ENCODE results near the gene ERGIC1. TPM values are rescaled to one million over a fixed set of nuclear protein-coding genes. Genes with fewer than 3 reads are reported as not detected.

Gene ERGIC1
- total and polyA plus RNA-seq, 2 of the 13 experiments (the other 11 are each of a cell fraction or from before 2014, with no cell fraction given) = 78.5 to 184 TPM

DNA sequence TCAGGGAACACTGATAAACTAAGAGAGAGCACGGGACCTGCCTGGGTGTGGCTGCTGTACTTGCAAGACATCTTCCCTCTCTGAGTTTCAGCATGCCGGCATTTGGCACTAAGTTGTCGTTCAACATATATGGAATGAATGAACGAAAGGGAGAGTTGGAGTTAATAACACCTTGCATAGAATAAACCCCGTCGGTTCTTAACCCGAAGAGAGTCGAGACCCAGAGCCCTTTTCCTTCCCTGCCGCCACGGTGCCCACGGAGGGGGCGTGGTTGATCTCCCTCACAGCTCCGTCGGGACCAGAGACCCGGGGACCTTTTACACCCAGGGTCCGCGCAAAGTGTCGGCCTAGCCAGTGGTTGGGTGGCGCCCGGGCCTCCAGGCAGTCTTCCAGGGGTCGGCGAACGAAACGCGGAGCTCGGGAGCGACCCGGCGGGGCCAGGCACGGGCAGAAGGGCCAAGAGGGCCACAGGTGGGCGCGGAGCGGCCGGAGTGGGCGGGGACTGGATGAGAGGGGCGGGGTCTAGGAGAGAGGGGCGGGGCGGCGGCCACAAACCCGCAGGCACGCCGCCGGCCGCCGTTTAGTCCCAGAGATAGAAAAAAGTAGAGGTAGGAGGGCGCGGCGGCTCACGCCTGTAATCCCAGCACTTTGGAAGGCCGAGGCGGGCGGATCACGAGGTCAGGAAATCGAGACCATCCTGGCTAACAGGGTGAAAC, 124.4 kb downstream of the ERGIC1 start (continued):
- TF ChIP-seq, protein P1, sequence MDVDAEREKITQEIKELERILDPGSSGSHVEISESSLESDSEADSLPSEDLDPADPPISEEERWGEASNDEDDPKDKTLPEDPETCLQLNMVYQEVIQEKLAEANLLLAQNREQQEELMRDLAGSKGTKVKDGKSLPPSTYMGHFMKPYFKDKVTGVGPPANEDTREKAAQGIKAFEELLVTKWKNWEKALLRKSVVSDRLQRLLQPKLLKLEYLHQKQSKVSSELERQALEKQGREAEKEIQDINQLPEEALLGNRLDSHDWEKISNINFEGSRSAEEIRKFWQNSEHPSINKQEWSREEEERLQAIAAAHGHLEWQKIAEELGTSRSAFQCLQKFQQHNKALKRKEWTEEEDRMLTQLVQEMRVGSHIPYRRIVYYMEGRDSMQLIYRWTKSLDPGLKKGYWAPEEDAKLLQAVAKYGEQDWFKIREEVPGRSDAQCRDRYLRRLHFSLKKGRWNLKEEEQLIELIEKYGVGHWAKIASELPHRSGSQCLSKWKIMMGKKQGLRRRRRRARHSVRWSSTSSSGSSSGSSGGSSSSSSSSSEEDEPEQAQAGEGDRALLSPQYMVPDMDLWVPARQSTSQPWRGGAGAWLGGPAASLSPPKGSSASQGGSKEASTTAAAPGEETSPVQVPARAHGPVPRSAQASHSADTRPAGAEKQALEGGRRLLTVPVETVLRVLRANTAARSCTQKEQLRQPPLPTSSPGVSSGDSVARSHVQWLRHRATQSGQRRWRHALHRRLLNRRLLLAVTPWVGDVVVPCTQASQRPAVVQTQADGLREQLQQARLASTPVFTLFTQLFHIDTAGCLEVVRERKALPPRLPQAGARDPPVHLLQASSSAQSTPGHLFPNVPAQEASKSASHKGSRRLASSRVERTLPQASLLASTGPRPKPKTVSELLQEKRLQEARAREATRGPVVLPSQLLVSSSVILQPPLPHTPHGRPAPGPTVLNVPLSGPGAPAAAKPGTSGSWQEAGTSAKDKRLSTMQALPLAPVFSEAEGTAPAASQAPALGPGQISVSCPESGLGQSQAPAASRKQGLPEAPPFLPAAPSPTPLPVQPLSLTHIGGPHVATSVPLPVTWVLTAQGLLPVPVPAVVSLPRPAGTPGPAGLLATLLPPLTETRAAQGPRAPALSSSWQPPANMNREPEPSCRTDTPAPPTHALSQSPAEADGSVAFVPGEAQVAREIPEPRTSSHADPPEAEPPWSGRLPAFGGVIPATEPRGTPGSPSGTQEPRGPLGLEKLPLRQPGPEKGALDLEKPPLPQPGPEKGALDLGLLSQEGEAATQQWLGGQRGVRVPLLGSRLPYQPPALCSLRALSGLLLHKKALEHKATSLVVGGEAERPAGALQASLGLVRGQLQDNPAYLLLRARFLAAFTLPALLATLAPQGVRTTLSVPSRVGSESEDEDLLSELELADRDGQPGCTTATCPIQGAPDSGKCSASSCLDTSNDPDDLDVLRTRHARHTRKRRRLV (CRISPR knock-in tag; IDR thresholded peaks at IDR 0.05) = peak; percentile 94
- TF ChIP-seq NCOA5 (CRISPR knock-in tag; IDR thresholded peaks at IDR 0.05) = no peak
- no peak for TF ChIP-seq GATA4 (IDR thresholded peaks at IDR 0.05; ENCODE audit: borderline replicate concordance, low read depth)
- no peak for TF ChIP-seq KDM1A (CRISPR knock-in tag; IDR thresholded peaks at IDR 0.05)

DNA sequence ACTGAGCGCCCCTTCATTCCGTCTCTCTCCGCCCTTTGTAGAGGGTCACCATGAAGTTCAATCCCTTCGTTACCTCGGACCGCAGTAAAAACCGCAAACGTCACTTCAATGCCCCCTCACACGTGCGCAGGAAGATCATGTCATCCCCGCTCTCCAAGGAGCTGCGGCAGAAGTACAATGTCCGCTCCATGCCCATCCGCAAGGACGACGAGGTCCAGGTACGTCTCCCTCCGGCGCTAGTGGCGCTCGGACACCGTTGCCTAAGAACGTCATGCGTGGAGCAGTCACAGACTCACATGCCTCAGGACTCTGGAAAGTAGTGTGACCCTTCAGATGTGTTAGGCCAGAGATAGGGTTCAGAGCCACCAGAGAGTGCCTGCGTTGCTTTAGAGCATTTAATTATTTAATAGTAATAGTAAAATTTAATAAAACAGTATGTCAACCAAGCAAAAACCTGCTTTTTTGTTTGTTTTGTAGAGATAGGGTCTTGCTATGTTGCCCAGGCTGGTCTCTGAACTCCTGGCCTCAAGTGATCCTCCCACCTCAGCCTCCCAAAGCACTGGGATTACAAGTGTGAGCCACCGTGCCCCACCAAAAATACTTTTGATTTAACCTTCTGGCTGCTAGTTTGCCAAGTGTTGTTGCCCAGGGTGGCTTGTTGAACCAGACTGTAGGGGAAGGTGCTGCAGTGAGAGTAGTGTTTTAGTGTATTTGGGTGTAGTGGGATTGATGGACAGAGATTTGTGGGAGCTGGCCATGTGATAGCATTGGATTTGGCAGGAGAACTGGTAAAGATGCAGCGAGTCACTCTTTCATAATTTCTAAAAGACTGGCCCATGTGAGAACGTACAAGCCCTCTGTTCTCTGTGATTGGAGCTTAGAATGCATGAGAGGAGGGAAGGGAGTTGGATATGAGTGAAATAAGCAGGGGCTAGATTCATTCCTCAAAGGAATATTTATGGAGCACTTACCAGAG, 126.1 kb downstream of the ERGIC1 start:
- H4K20me1 ChIP-seq (ENCODE audit: insufficient read depth, low read length) = no peaks in the 10 kb centered on the region
- H3K9me3 ChIP-seq (ENCODE audit: low read length) = no peaks in the 10 kb centered on the region
- in situ Hi-C loops (cut with HindIII; ENCODE audit: extremely low pct_ligation_motif_present, low pct_unique_long_range_greater_than_20kb) = no loop called here
- DNase-seq (ENCODE audit: low spot score) = no peak
- H3K9ac ChIP-seq (ENCODE audit: insufficient read depth, low read depth, low read length) = peak overlapping the region; percentile 98
- peak overlapping the region; percentile 81 to 99 (median 91) for H3K4me3 ChIP-seq (replicated peaks in 1 of 3; ENCODE audit: insufficient read depth in 1 of 3, low read depth in 2 of 3, low read length in 3 of 3)
- ChIA-PET CTCF (ENCODE audit: low intra/inter-chr PET ratio, low total read pairs) (no interaction called here), POLR2A (interaction anchor here (0.6 to 1.8 kb wide), 13 partner anchors 12 to 368 kb away, joined by 3 to 17 read pairs (median 4); partner anchors contain the start of genes ATP6V0E1, BNIP1, DUSP1 and STC2)
- WGBS (ENCODE audit: low lambda C conversion rate) = 14% methylated on average over 28 of the region's 28 CpGs
- peaks cover 1 to 21% of the 10 kb centered on the region in 2 experiments; a peak in 4 of 5 replicates for H3K36me3 ChIP-seq (replicated peaks in 1 of 2; ENCODE audit: control insufficient read depth in 1 of 2, insufficient read depth in 2 of 2, low read length in 2 of 2)
- H3K27ac ChIP-seq (ENCODE audit: extremely low read length, insufficient read depth, low read length) = peak overlapping the region; percentile 81
- peak overlapping the region; percentile 97 for H3K4me2 ChIP-seq (ENCODE audit: low read depth, low read length)
- no peak for FAIRE-seq
- H3K27me3 ChIP-seq (ENCODE audit: control insufficient read depth in 1 of 2, insufficient read depth in 2 of 2, low read length in 2 of 2) = peaks cover 0 to 2% of the 10 kb centered on the region in 2 experiments; a peak in 1 of 5 replicates
- no peak for ATAC-seq
- peaks cover 15% of the 10 kb centered on the region for H3K4me1 ChIP-seq (ENCODE audit: insufficient read depth, low read length)
- intact Hi-C loops (cut with micrococcal nuclease; ENCODE audit: unreplicated experiment) = no loop called here
- H3K79me2 ChIP-seq (ENCODE audit: insufficient read depth, low read length) = peaks cover 13% of the 10 kb centered on the region
- H2AFZ ChIP-seq (ENCODE audit: low read length) = no peak overlapping the region
- TSS peak; percentile 53 for BruUV-seq (replicated peaks)
- TF ChIP-seq ZNF121 (CRISPR knock-in tag; IDR thresholded peaks at IDR 0.05) (peak; percentile 78; the same call in 1 of the 2 replicates), ZNF30 (CRISPR knock-in tag; IDR thresholded peaks at IDR 0.05) (0 out of 2 replicates have a peak, but pooled peaks have one; percentile 60), RORA (CRISPR knock-in tag; IDR thresholded peaks at IDR 0.05) (no peak), KDM5A (IDR thresholded peaks at IDR 0.05; ENCODE audit: borderline replicate concordance, low read length) (peak; percentile 50)
- TF ChIP-seq, protein P2, sequence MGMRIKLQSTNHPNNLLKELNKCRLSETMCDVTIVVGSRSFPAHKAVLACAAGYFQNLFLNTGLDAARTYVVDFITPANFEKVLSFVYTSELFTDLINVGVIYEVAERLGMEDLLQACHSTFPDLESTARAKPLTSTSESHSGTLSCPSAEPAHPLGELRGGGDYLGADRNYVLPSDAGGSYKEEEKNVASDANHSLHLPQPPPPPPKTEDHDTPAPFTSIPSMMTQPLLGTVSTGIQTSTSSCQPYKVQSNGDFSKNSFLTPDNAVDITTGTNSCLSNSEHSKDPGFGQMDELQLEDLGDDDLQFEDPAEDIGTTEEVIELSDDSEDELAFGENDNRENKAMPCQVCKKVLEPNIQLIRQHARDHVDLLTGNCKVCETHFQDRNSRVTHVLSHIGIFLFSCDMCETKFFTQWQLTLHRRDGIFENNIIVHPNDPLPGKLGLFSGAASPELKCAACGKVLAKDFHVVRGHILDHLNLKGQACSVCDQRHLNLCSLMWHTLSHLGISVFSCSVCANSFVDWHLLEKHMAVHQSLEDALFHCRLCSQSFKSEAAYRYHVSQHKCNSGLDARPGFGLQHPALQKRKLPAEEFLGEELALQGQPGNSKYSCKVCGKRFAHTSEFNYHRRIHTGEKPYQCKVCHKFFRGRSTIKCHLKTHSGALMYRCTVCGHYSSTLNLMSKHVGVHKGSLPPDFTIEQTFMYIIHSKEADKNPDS (CRISPR knock-in tag; IDR thresholded peaks at IDR 0.05) = 0 out of 2 replicates have a peak, but pooled peaks have one; percentile 71
